Cardiac muscle cell (in vitro differentiated cells and primary cell): Measurements from ENCODE around the gene RAI1. TPM values are rescaled to one million over a fixed set of nuclear protein-coding genes. Genes with fewer than 3 reads are reported as not detected.

Experiments
- DNase-seq, 2 donors: peaks; one replicate each; pipeline versions ENCODE4 v3.0.0 to v3.0.0-alpha.2; 2010 to 2017; ENCODE audit warnings: low read depth in 1 of 2, low spot score in 1 of 2
- H3K27ac ChIP-seq: fragments of 200-600 bp; sonication (generic); 2 replicates; pipeline ENCODE4 v1.5.1; 2016
- H3K27me3 ChIP-seq: fragments of 200-600 bp; sonication (generic); 2 replicates; pipeline ENCODE4 v1.6.0; 2016; ENCODE audit warnings: control low read depth
- H3K36me3 ChIP-seq: fragments of 200-600 bp; sonication (generic); 2 replicates; pipeline ENCODE4 v1.5.1; 2016; ENCODE audit warnings: control low read depth
- H3K4me1 ChIP-seq: fragments of 200-600 bp; sonication (generic); 2 replicates; pipeline ENCODE4 v1.8.1; 2017; ENCODE audit warnings: low read depth, mild to moderate bottlenecking, mixed run types
- H3K4me3 ChIP-seq: fragments of 200-600 bp; sonication (generic); 2 replicates; pipeline ENCODE4 v1.5.1; 2016; ENCODE audit warnings: mild to moderate bottlenecking
- H3K9me3 ChIP-seq: fragments of 200-600 bp; sonication (generic); 2 replicates; pipeline ENCODE4 v1.5.1; 2017; ENCODE audit warnings: low read depth, mild to moderate bottlenecking, control low read depth
- polyA plus RNA-seq: library from polyadenylated mRNA; unstranded; fragments of >200 nt; fragmentation: Nextera tagmentation; extraction: Ambion mirVana; gene quantifications from 2 replicates; pipeline ENCODE4 v1.2.1, GENCODE V29; 2016
- total RNA-seq: library from RNA; depleted of rRNA; stranded (reverse); fragments of >200 nt; gene quantifications from 2 replicates; pipeline ENCODE4 v1.2.3, GENCODE V29; 2016
- TF ChIP-seq, protein P1 (sequence below): IDR thresholded peaks from 2 replicates; pipeline ENCODE4 v1.5.1; 2012; ENCODE audit warnings: low read depth, mild to moderate bottlenecking, low read length

The RAI1 gene
- total and polyA plus RNA-seq, 2 experiments from 2014 or later, result 20.2 to 46.2 TPM

DNA sequence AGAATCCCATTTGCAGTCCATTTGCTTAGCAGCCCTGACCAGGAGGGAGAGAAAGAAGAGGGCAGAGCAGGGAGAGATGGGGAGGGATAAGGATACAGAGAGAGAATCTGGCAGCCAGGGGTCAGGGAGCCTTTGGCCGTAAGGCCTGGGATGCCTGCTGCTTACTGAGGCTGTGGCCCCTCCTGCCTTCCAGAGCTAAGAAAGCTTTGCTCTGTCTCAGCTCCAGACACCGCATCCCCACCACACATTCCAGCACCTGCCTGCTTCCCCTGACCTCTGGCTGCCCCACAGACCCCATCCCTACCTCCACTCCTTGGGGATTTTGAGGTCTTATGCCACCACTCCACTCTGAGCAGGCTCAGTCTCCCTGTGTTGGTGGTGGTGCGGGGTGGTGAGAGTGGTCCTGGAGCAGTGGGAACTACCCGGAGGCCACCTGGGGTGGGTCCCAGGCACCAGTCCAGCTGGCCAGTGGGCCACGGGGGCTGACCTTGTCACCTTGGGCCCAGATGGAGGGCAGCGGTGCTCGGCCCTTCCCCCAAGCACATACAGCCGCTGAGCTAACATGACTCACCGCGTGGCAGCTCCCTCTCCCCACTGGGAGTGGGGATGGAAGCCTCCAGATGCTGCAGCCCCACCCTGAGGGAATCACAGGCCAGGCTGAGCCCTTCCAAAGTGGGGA, 58.3 kb downstream of the RAI1 start:
- Histone ChIP-seq H3K36me3 (no peaks in the 10 kb centered on the region), H3K27ac (no peak overlapping the region), H3K4me3 (no peak overlapping the region), H3K4me1 (peaks cover 31% of the 10 kb centered on the region), H3K27me3 (no peaks in the 10 kb centered on the region), H3K9me3 (no peaks in the 10 kb centered on the region)
- peak in 1 of 2 donors; percentile 51 for DNase-seq
- TF ChIP-seq, protein P1, sequence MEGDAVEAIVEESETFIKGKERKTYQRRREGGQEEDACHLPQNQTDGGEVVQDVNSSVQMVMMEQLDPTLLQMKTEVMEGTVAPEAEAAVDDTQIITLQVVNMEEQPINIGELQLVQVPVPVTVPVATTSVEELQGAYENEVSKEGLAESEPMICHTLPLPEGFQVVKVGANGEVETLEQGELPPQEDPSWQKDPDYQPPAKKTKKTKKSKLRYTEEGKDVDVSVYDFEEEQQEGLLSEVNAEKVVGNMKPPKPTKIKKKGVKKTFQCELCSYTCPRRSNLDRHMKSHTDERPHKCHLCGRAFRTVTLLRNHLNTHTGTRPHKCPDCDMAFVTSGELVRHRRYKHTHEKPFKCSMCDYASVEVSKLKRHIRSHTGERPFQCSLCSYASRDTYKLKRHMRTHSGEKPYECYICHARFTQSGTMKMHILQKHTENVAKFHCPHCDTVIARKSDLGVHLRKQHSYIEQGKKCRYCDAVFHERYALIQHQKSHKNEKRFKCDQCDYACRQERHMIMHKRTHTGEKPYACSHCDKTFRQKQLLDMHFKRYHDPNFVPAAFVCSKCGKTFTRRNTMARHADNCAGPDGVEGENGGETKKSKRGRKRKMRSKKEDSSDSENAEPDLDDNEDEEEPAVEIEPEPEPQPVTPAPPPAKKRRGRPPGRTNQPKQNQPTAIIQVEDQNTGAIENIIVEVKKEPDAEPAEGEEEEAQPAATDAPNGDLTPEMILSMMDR, result no peak

DNA sequence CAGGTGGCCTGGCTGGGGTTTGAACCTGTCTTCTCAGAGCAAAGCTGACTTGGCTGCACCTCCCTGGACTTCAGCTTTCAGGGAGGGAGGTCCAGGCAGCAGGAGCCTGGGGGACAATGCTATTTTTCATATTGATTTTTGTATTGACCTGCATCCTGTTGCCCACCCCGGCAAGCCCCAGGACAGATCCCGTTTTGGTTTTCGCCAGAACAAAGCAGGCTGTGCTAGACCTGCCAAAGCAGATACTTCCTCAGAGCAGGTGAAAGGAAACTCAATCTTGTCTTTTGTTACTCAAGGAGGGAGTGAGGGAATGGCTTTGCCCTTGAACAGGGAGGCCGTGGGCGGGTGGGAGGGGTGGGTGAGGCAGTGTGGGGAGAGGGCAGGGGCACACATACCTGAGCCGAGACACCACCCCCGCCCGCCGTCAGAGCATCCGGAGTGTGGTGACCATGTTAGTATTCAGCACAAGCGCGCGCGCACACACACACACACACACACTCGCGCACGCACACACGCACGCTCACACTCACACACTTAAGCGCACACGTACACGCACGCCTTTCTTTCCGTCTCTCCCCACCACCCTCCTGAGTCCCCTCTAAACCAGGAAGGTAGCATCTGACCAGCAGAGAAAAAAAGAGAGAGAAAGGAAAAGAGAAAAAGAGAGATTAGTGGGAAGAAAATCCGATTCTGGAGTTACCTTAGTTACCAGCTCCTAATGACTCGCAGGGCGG, 59.5 kb downstream of the RAI1 start:
- Histone ChIP-seq H3K27ac (no peak overlapping the region), H3K4me1 (peaks cover 31% of the 10 kb centered on the region), H3K36me3 (no peaks in the 10 kb centered on the region), H3K27me3 (no peaks in the 10 kb centered on the region), H3K9me3 (no peaks in the 10 kb centered on the region), H3K4me3 (no peak overlapping the region)
- DNase-seq, result no peak
- TF ChIP-seq, protein P1, result no peak

DNA sequence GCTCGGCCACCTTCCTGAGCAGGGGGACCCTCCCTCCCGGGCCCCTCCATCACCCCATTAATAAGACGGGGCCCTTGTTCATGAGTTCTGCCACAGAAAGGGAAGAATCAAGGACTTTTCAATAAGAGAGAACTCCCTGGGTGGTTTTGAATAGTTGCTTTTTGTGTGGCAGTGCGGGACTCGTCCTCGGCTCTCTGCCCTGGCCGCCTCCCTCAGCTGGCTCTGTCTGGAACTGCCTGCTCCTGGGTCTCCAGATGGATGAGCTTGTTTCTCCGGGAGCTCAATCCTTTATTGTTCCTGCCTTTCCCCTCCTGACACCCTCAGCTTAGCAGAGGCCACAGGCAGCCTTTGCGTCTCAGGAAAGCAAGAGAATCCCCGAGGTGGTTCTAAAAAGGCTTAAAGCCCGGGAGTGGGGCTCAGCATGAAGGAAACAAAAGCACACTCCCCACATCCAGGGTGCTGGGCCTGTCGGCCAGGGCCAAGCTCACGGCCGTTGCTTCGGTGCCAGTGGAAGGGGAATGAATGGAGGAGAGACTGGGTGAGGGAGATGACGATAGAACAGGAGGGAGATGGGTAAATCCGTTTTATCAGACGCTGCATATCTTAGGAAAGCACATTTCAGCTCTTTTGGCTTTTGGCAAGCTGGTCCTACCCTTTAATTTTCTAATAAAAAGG, 60.2 kb downstream of the RAI1 start:
- TF ChIP-seq, protein P1, result peak; percentile 27
- Histone ChIP-seq H3K9me3 (no peaks in the 10 kb centered on the region), H3K4me1 (peaks cover 31% of the 10 kb centered on the region), H3K27me3 (no peaks in the 10 kb centered on the region), H3K36me3 (no peaks in the 10 kb centered on the region), H3K27ac (no peak overlapping the region), H3K4me3 (no peak overlapping the region)
- no peak for DNase-seq

DNA sequence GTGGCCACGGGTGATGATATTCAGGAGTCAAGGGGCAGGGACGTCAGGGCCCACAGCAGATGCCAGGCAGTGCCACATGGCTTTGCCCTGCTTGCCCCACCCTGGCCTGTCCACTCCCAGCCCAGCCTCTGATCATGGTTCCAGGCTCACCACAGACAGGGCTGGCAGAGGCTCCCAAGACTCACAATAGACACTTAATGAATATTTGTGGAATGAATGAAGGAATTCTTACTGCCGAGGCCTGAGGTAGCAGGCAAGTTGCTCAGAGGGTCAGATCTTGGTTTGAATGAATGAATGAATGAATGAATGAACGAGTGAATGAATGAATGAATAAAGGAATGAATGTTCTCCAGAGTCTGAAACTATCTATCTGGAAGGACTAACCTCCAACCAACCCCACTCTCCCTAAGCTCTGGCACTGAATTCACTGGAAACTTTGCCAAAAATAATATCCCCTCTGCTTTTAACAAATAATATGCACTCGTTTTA, 60.9 kb downstream of the RAI1 start:
- peak in 1 of 2 donors; percentile 59 for DNase-seq
- no peaks in the 10 kb centered on the region for H3K27me3 ChIP-seq
- H3K4me3 ChIP-seq, result no peak overlapping the region
- H3K36me3 ChIP-seq, result no peaks in the 10 kb centered on the region
- TF ChIP-seq, protein P1, result no peak
- H3K9me3 ChIP-seq, result no peaks in the 10 kb centered on the region
- no peak overlapping the region for H3K27ac ChIP-seq
- peaks cover 31% of the 10 kb centered on the region for H3K4me1 ChIP-seq

DNA sequence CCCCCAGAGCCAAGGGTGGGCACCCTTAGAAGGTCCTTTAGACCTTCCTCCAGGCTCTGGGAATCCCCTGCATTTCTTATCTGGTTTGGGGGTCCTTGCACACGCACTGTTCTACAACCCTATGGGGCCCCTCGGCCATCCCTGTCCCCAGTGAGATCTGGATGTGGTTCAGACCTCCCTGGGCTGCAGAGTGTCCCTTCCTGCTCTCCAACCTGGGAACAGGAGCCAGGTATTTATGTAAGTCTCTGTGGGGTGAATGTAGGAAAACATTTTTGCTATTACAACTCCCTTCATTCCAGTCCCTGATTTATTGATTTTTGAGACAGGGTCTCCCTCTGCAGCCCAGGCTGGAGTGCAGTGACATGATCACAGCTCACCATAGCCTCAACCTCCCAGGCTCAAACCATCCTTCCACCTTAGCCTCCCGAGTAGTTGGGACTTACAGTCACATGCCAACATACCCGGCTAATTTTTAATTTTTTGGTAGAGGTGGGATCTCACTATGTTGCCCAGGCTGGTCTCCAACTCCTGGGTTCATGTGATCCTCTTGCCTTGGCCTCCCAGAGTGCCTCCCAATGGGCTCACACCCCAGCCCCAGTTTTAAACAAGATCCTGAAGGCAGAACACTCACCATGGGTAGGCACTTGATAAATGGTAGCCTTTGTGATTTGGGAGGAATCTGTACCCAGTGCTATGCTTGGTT, 61.6 kb downstream of the RAI1 start:
- no peaks in the 10 kb centered on the region for H3K9me3 ChIP-seq
- DNase-seq, result no peak
- peaks cover 25% of the 10 kb centered on the region for H3K4me1 ChIP-seq
- H3K27me3 ChIP-seq, result no peaks in the 10 kb centered on the region
- H3K36me3 ChIP-seq, result no peaks in the 10 kb centered on the region
- TF ChIP-seq, protein P1, result no peak
- no peak overlapping the region for H3K27ac ChIP-seq
- H3K4me3 ChIP-seq, result no peak overlapping the region
